ENCODE data around the gene MAP3K14.
"Not testable (repeated sequence)": the region's sequence is repeated elsewhere in the genome, so short reads cannot be mapped to it uniquely, and the experiment has no call there.

Gene MAP3K14

DNA sequence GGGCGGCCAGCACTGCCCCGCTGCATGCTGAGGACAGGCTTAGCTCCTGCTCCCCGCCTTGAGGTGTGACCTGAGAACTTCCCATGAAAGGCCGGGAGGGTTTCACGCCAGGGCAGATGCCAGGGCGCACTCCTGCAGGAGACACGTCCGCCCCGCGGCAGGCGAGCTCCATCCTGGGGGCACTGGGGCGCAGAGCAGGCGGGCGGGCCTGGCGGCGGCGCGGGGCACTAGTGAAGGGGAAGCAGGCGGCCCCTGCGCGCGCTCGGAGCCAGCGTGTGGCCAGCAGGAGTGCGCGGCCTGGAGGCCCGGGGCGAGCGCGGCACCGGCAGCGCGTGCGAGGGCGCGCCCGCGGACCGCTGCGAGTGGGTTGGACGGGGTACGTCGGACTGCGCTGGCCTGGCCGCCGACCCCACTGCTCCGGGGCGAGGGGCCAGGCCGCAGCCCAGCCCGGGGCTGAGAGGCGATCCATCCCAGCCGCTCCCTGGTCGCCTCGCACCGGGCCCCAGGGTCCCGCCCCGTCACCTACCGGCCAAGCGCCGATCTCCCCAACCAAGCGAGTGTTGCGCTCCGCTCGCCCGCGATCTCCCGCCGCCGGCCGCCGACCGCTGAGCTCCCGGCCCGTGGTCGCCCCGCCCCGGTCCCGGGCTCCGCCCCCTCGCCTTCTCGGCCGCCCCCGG lies at the start of gene MAP3K14:
TSS of gene MAP3K14 (minus strand) at position 587 of the 677 bp plus-strand sequence. CDS start 26,275 bp downstream, outside the sequence.
- FAIRE-seq: no peak
- DNase-seq (ENCODE audit: low spot score): peak; percentile 48

DNA sequence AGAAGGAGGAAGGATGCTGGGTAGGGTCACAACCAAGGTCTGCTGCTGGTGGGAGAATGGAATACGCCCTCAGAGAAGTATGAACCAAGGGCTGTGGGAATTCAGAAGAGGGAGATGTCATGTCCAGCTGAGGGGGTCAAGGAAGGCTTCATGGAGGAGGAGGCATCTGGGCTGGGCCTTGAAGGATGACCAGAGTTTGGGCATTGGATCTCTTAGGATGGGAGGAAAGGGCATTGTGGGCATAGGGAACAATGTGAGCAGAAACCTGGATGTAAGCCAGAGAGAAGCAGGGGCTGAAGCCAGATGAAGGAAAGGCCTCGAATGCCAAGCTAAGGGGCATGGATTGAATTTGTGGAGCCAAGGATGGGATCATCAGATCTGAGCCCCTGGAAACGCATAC lies 49.2 kb upstream of the MAP3K14 start:
- DNase-seq (ENCODE audit: low spot score): no peak
- no peak for FAIRE-seq

DNA sequence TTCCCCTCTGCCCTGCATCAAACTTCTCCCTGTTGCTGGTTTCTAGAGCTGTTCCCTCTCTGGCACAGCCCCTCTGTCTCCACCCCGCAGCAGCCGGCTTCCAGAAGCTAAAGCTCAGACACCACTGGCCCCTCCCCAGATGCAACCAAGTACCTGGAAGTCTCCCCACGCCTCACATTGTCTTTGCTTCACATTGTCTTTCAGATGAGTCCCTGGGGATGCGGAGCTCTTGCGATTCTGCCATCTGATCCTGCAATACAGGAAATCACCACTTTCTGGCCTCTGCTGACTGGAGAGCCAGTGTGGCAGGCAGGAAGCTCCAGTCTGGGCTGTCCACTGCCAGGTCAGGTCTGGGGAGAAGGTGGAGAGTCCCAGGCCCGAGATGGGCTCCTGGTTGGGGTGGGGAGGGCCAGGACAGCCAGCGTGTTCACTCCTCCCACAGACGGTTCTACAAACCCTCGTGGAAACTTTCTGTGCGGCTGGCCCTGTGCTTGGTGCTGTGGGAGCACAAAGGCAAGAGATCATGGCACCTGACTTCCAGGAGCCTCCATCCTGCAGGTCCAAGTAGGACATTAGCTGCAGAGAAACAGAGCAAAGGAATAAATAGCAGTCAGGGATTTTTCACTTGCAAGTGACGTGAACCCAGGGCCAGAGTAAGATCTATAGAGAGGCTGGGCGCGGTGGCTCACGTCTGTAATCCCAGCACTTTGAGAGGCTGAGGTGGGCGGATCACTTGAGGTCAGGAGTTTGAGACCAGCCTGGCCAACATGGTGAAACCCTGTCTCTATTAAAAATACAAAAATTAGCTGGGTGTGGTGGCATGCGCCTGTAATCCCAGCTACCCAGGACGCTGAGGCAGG lies 47.9 kb upstream of the MAP3K14 start:
- DNase-seq (ENCODE audit: low spot score) (no peak), FAIRE-seq (no peak)

DNA sequence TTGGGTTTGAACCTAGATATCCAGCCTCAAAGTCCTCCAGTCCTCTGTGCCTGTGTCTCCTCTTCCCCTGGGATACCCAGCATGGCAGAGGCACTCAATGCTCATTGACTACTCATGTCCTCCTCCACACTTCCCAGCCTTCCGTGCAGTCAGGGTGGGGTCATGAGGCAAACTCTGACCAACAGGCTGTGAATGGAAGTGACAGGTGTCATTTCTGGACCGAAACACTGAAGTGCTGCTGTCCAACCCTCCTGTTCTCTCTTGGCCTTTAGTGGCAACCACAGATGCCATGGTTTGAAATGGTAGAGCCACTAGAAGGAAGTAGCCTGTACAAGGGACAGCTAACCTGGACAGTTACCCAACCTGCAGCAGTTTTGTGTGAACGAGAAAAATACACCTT lies 46.7 kb upstream of the MAP3K14 start:
- DNase-seq (ENCODE audit: low spot score) (no peak), FAIRE-seq (no peak)

DNA sequence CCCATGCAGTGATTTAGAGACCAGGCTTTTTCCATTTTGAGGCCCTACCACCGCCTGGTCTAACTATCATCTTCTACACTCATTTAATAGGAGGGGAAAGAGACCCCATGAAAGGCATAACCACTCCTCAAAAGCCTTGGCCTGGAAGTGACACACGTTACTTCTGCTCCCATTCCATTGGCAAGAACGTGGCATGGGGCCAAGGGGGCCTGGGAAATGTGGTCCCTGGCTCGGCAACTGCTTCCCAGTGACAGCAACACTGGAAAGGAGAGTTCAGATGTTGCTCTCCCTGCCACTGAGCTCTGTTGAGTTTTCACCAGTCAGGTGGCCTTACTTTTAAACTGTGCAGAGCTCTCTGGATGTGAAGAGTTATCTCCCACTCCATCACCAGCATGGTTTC lies 45.2 kb upstream of the MAP3K14 start:
- FAIRE-seq (no peak), DNase-seq (ENCODE audit: low spot score) (no peak)

DNA sequence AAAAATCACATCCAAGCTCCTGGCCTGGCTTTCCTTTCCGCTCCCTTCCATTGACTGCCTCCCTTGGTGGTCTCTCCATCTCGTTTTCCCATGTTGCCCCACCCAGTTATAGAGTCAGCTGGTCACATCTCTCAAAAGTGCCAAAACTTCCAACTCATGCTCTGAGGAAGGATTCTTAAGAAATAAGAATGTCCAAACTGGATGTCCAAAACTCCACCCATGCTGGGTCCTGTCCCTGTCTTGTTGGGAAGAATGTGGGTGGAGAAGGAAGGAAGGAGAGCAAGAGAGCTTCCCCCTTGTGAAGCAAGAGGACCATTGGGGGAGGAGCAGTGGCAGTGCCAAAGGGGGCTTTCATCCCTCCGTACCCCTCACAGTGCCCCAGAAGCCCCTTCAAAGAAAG lies 44.6 kb upstream of the MAP3K14 start:
- no peak for DNase-seq (ENCODE audit: low spot score)
- no peak for FAIRE-seq

- DNase-seq (ENCODE audit: low spot score) (no peak), FAIRE-seq (no peak)
These were observed 40.7 kb upstream of the MAP3K14 start for GRCh38 chr17:45357364-45357997.

GRCh38 chr17:45355087-45355486 lies 38.3 kb upstream of the MAP3K14 start:
- DNase-seq (ENCODE audit: low spot score): no peak
- FAIRE-seq: no peak

DNA sequence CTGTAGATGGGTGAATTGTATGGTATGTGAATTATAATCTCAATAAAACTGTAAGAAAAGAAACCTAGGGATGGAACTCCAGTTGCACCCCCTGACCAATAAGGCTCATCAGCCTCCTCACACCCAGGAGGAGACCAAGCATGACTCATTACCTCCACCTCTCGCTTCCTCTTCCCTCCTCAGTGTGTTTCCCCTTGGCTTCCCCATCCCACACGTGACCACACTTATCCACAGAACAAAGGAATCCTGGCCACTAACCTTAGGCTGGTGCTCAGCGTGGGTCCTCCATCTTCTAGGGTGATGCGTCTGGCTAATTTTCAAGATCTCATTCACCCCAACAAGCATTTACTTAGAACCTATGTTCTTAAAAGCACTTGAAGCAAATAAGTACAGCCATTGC lies 36.2 kb upstream of the MAP3K14 start:
- DNase-seq (ENCODE audit: low spot score) (peak; percentile 7), FAIRE-seq (no peak)

DNA sequence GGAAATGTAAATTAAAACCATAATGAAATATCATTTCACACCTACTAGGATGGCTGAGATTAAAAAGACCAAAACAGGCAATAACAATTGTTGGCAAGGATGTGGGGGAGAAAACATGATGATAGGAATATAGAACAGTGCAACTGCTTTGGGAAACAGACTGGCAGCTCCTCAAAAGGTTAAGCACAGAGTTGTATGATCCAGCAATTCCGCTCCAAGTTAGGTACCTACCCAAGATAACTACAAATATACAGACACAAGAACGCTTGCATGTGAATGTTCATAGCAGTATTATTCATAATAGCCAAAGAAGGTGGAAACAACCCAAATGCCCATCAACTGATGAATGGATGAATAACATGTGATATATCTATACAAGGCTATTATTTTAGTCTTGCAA lies 35.0 kb upstream of the MAP3K14 start:
- FAIRE-seq (no peak), DNase-seq (ENCODE audit: low spot score) (no peak)

GRCh38 chr17:45347444-45347843 lies 30.6 kb upstream of the MAP3K14 start:
- DNase-seq (ENCODE audit: low spot score) (no peak), FAIRE-seq (no peak)

DNA sequence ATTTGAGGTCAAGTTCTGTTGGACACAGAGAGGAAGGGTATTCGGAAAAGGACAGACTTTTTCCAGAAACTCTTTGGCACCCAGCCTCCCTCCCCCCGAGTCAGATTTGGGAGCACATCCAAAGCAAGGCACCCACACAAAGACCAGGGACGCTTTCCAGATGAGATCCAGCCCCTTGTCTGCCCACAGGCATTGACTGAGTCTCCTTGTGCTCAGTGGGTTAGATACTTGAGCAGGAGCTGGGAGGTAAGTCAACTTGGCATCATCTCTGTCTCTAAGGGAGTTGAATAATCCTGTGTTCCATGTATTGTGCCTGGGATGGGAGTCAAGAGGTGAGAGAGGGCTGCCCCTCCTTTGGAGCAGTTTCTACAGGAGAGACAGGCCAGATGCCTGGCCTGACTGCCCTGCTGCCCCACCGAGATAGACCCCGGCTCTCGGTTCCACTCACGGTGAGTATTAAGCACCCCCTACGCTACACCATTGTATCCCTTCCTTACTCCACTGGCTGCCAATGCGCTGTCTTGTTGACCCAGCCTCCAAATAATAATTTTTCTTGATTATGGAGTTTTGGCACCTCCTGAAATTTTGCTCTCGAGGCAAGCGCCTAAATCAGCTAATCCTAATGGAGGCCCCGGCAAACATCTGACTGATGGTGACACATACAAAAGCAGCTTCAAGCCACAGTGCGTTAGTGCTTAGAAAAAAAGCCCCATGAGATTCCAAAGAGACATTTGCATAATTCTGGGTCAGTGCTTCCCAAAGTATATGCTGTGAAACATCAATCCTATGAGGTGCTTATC lies 29.6 kb upstream of the MAP3K14 start:
- DNase-seq (ENCODE audit: low spot score): no peak
- no peak for FAIRE-seq

- no peak for FAIRE-seq
- no peak for DNase-seq (ENCODE audit: low spot score)
These were observed 28.9 kb upstream of the MAP3K14 start for GRCh38 chr17:45345554-45346215.

DNA sequence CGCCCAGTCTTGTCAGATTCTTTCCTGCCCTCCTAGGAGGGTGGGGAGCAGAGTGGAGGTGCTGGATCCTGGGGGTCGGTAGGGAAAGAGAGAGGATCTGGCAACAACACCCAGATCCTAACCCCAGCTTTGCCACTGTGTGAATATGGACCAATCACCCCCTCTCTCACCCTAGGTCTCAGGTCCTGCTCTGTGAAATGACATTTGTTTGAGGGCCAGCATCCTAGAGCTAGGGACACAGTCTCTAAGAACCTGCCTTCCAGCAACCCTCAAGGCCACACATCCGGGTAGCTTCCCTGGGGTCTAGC lies 28.4 kb upstream of the MAP3K14 start:
- no peak for DNase-seq (ENCODE audit: low spot score)
- no peak for FAIRE-seq

DNA sequence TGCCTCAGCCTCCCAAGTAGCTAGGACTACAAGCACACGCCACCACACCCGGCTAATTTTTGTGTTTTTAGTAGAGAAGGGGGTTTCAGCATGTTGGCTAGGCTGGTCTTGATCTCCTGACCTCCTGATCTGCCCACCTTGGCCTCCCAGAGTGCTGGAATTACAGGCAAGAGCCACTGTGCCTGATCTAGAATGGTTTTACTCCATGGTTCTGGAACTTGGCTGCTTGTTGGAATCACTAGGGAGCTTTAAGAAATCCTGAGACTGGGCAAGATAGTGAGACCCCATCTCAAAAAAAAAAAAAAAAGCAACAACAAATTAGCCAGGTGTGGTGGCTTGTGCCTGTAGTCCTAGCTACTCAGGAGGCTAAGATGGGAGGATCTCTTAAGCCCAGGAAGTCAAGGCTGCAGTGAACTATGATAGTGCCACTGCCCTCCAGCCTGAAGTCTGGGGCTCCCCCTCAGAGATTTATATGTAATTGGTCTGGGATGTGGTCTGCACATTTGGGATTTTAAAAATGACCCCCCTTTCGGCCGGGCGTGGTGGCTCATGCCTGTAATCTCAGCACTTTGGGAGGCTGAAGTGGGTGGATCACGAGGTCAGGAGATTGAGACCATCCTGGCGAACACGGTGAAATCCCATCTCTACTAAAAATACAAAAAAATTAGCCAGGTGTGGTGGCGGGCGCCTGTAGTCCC lies 27.3 kb upstream of the MAP3K14 start:
- not testable (repeated sequence) for DNase-seq (ENCODE audit: low spot score); FAIRE-seq

DNA sequence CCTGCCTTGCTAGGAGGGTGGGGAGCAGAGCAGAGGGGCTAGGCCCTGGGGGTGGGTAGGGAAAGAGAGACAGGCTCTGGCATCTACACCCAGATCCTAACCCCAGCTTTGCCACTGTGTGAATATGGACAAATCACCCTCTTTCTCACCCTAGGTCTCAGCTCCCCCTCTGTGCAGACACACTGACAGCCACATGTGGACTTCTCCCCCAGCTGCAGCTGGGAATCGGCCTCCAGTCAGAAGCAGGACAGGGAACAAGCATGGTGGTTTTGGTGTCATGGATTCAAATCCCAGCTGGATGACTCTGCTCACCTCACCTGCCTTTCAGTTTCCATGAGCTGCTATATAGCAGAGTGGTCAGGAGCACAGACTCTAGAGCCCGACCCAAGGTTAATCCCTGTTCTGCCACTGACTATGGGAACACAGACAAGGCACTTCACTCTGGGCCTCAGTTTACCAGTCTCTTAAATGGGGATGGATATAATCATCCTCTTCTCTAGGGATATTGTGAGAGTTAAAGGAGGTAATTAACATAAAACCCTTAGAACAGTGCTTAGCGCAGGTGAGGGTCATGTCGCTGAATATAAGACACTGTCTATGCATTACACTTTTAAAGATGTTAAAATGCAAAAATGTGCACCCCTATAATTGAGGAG lies 26.2 kb upstream of the MAP3K14 start:
- DNase-seq (ENCODE audit: low spot score): no peak
- FAIRE-seq: no peak

DNA sequence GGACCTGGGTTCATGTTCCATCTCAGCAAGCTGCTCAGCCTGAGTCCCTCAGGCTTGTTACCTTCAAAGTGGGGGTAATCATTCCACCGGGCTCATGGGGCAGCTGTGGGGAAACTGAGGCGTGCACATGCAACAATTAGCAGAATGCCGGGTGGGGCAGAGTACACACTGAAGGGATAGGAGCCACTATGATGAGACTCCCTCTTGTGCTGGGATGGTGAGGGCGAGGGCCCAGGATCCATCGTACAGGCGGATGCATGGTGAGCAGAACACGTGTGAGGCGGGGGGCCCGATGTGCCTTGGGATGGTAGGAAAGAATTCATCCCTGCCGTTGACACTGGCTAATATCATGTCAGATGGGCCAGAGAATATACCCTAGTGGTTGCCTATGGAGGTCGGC lies 25.5 kb upstream of the MAP3K14 start:
- DNase-seq (ENCODE audit: low spot score) (no peak), FAIRE-seq (no peak)

GRCh38 chr17:45341533-45342158 lies 24.8 kb upstream of the MAP3K14 start:
- FAIRE-seq (peak; percentile 89), DNase-seq (ENCODE audit: low spot score) (peak; percentile 98)
